H9 (cell line): ENCODE results near the gene MEGF9. TPM values are rescaled to one million over a fixed set of nuclear protein-coding genes. Genes with fewer than 3 reads are reported as not detected.

ENCODE experiments used
- DNase-seq: peaks from one replicate; pipeline ENCODE4 v3.0.0-alpha.2; 2017
- H2AFZ ChIP-seq: one replicate; pipeline ENCODE4 v1.6.1; 2013; ENCODE audit warnings: mild to moderate bottlenecking, low read length, control low read depth, moderate library complexity
- H2AK5ac ChIP-seq: 2 replicates; pipeline ENCODE4 v1.6.1; 2013; ENCODE audit warnings: low read length, control low read depth, mixed read lengths; ENCODE audit not compliant: insufficient read length
- H2BK120ac ChIP-seq: one replicate; pipeline ENCODE4 v1.6.1; 2013; ENCODE audit warnings: low read depth, mild to moderate bottlenecking, low read length, control low read depth, inconsistent platforms; ENCODE audit not compliant: poor library complexity, severe bottlenecking
- H2BK12ac ChIP-seq: 2 replicates; pipeline ENCODE4 v1.6.1; 2013; ENCODE audit warnings: low read length, control low read depth, mixed read lengths, low read depth; ENCODE audit not compliant: insufficient read length
- H2BK15ac ChIP-seq: 2 replicates; pipeline ENCODE4 v1.6.1; 2013; ENCODE audit warnings: low read depth, low read length, control low read depth
- H2BK20ac ChIP-seq: one replicate; pipeline ENCODE4 v1.6.1; 2013; ENCODE audit warnings: low read depth, mild to moderate bottlenecking, low read length, control low read depth, inconsistent platforms; ENCODE audit not compliant: poor library complexity, severe bottlenecking
- H2BK5ac ChIP-seq: 2 replicates; pipeline ENCODE4 v1.6.1; 2013; ENCODE audit warnings: low read length, control low read depth, mixed read lengths; ENCODE audit not compliant: insufficient read length
- H3K14ac ChIP-seq: 2 replicates; pipeline ENCODE4 v1.6.1; 2013; ENCODE audit warnings: low read length, control low read depth; ENCODE audit not compliant: insufficient read depth
- H3K18ac ChIP-seq: 2 replicates; pipeline ENCODE4 v1.6.1; 2013; ENCODE audit warnings: low read depth, mild to moderate bottlenecking, mixed read lengths, low read length, control low read depth; ENCODE audit not compliant: insufficient read length
- H3K23ac ChIP-seq: 2 replicates; pipeline ENCODE4 v1.6.1; 2013; ENCODE audit warnings: low read length, control low read depth, mixed read lengths, low read depth; ENCODE audit not compliant: insufficient read length
- H3K23me2 ChIP-seq: 2 replicates; pipeline ENCODE4 v1.6.1; 2013; ENCODE audit warnings: low read depth, mild to moderate bottlenecking, mixed read lengths, low read length, control low read depth; ENCODE audit not compliant: insufficient read length, poor library complexity, severe bottlenecking
- H3K27ac ChIP-seq: 2 replicates; pipeline ENCODE4 v1.5.1; 2013; ENCODE audit warnings: low read length, control low read depth, mixed read lengths, low read depth; ENCODE audit not compliant: insufficient read length
- H3K27me3 ChIP-seq: 2 replicates; pipeline ENCODE4 v1.6.1; 2013; ENCODE audit warnings: low read length, control low read depth, inconsistent platforms; ENCODE audit not compliant: insufficient read depth
- H3K4ac ChIP-seq: 2 replicates; pipeline ENCODE4 v1.6.1; 2013; ENCODE audit warnings: low read depth, mild to moderate bottlenecking, control low read depth, inconsistent platforms, low read length, moderate library complexity
- H3K4me1 ChIP-seq: 2 replicates; pipeline ENCODE4 v1.6.1; 2013; ENCODE audit warnings: low read length, control low read depth, inconsistent platforms; ENCODE audit not compliant: insufficient read depth
- H3K4me2 ChIP-seq: 2 replicates; pipeline ENCODE4 v1.6.1; 2013; ENCODE audit warnings: low read length, control low read depth, mixed read lengths; ENCODE audit not compliant: insufficient read length, insufficient read depth
- H3K56ac ChIP-seq: 2 replicates; pipeline ENCODE4 v1.6.1; 2013; ENCODE audit warnings: low read depth, mild to moderate bottlenecking, mixed read lengths, low read length, control low read depth; ENCODE audit not compliant: insufficient read length
- H3K79me1 ChIP-seq: 2 replicates; pipeline ENCODE4 v1.6.1; 2013; ENCODE audit warnings: low read depth, mild to moderate bottlenecking, moderate library complexity, low read length, control low read depth, inconsistent platforms; ENCODE audit not compliant: insufficient read depth, poor library complexity, severe bottlenecking
- H3K79me2 ChIP-seq: 2 replicates; pipeline ENCODE4 v1.6.1; 2013; ENCODE audit warnings: low read length, control low read depth, inconsistent platforms; ENCODE audit not compliant: insufficient read depth
- H3K9ac ChIP-seq: 2 replicates; pipeline ENCODE4 v1.6.1; 2013; ENCODE audit warnings: low read length, control low read depth, mixed read lengths; ENCODE audit not compliant: insufficient read length; ENCODE audit errors: extremely low read depth
- H3K9me3 ChIP-seq: one replicate; pipeline ENCODE4 v1.6.1; 2013; ENCODE audit warnings: low read depth, low read length, inconsistent platforms; ENCODE audit not compliant: control insufficient read depth
- H3T11ph ChIP-seq: one replicate; pipeline ENCODE4 v1.6.1; 2013; ENCODE audit warnings: mild to moderate bottlenecking, low read length, control low read depth, inconsistent platforms
- H4K20me1 ChIP-seq: one replicate; pipeline ENCODE4 v1.6.1; 2013; ENCODE audit not compliant: control insufficient read depth, insufficient read length, insufficient read depth
- H4K5ac ChIP-seq: 2 replicates; pipeline ENCODE4 v1.6.1; 2013; ENCODE audit warnings: low read depth, mild to moderate bottlenecking, mixed read lengths, low read length, control low read depth; ENCODE audit not compliant: insufficient read length
- H4K8ac ChIP-seq: replicated peaks from 2 replicates; pipeline ENCODE4 v1.6.1; 2013; ENCODE audit warnings: low read length, control low read depth, mixed read lengths, low read depth; ENCODE audit not compliant: insufficient read length
- H4K91ac ChIP-seq: 2 replicates; pipeline ENCODE4 v1.6.1; 2013; ENCODE audit warnings: low read depth, mild to moderate bottlenecking, moderate library complexity, mixed read lengths, low read length, control low read depth; ENCODE audit not compliant: insufficient read length
- H3K27ac Mint-ChIP-seq, 3 experiments: 2 replicates in 2 of 3; 3 replicates in 1 of 3; pipeline ENCODE4 v1.8.0; 2020 to 2021; ENCODE audit warnings: mixed read lengths in 3 of 3, mild to moderate bottlenecking in 1 of 3, moderate library complexity in 1 of 3
- H3K27me3 Mint-ChIP-seq: 2 replicates; pipeline ENCODE4 v1.8.0; 2021; ENCODE audit warnings: low read depth, mild to moderate bottlenecking, moderate library complexity, mixed read lengths
- H3K36me3 Mint-ChIP-seq, 3 experiments: 2 replicates in 2 of 3; 3 replicates in 1 of 3; pipeline ENCODE4 v1.8.0; 2020 to 2021; ENCODE audit warnings: low read depth in 3 of 3, mixed read lengths in 3 of 3; ENCODE audit not compliant: insufficient read depth in 1 of 3
- H3K4me1 Mint-ChIP-seq, 2 experiments: 2 replicates each; pipeline ENCODE4 v1.8.0; 2020; ENCODE audit warnings: mixed read lengths in 2 of 2
- H3K4me3 Mint-ChIP-seq, 2 experiments: 2 replicates in 1 of 2; 3 replicates in 1 of 2; pipeline ENCODE4 v1.8.0; 2020 to 2021; ENCODE audit warnings: mild to moderate bottlenecking in 2 of 2, mixed read lengths in 2 of 2, moderate library complexity in 1 of 2
- H3K9me3 Mint-ChIP-seq, 2 experiments: 2 replicates in 1 of 2; 3 replicates in 1 of 2; pipeline ENCODE4 v1.8.0; 2020; ENCODE audit warnings: mild to moderate bottlenecking in 2 of 2, mixed read lengths in 2 of 2, moderate library complexity in 1 of 2
- WGBS: extraction: QIAGEN DNeasy Blood & Tissue Kit; methylation state at CpG from one replicate; pipeline ENCODE4 v1.1.7; 2013; ENCODE audit warnings: missing lambda C conversion rate, low lambda C conversion rate, mixed read lengths; ENCODE audit not compliant: insufficient read length; ENCODE audit errors: extremely low coverage; 5-methylcytosine and 5-hydroxymethylcytosine counted together
- total RNA-seq: library from RNA; stranded (reverse); gene quantifications from 2 replicates; pipeline ENCODE4 v1.2.1, GENCODE V29; 2021
- TF ChIP-seq, protein P1 (sequence below): fragments of 200-600 bp; sonication (generic); conservative IDR thresholded peaks from 3 replicates; pipeline ENCODE4 v1.8.0; 2021; ENCODE audit warnings: antibody characterized with exemption, mild to moderate bottlenecking

Gene MEGF9
- total RNA-seq, 1 experiment from 2014 or later = 0.94 TPM

DNA sequence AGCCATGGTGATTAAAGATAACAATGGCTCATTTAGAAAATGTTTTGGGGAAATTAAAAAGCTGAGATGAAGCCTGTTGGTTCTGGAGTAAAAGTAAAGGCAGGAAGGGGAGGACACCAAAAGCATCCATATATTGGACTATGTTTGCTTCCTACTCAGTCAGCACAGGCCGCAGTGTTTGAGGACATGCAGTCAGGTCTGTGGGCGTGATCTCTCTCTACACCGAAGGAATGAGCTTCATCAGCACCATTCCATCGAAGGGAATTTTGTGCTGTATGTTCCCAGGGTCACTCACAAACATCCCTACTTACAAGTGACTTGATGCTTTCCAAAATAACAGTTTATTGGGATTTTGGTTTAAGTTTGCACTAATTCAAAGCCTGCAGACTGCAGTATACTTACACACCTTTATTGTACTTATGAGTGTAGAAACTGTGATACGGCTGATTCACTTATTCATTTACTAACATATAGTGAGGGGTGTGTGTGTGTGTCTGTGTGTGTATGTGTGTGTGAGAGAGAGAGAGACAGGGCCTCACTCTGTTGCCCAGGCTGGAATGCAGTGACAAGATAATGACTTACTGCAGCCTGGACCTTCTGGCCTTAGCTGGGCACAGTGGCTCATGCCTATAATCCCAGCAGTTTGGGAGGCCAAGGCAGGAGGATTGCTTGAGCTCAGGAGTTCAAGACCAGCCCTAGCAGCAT, 120.9 kb downstream of the MEGF9 start:
- Histone ChIP-seq H4K8ac (no peak overlapping the region), H3K79me2 (no peaks in the 10 kb centered on the region), H3K23ac (no peak overlapping the region), H3K4me1 (no peaks in the 10 kb centered on the region), H3K23me2 (no peaks in the 10 kb centered on the region), H4K5ac (no peak overlapping the region), H3K27me3 (no peaks in the 10 kb centered on the region), H4K91ac (no peak overlapping the region), H3K14ac (no peak overlapping the region), H3K9me3 (no peaks in the 10 kb centered on the region), H3K27ac (no peak overlapping the region), H3K9ac (no peak overlapping the region), H3T11ph (no peak overlapping the region), H2BK120ac (no peak overlapping the region), H2AFZ (no peak overlapping the region), H2BK15ac (no peak overlapping the region), H4K20me1 (no peaks in the 10 kb centered on the region), H3K4ac (no peak overlapping the region), H2BK5ac (no peak overlapping the region), H3K79me1 (no peaks in the 10 kb centered on the region), H3K4me2 (no peak overlapping the region), H2BK20ac (no peak overlapping the region), H3K18ac (no peak overlapping the region), H2AK5ac (no peak overlapping the region), H3K56ac (no peak overlapping the region), H2BK12ac (no peak overlapping the region)
- no peaks in the 10 kb centered on the region for H3K36me3 Mint-ChIP-seq
- DNase-seq = no peak
- no peak overlapping the region for H3K27ac Mint-ChIP-seq
- TF ChIP-seq, protein P1, sequence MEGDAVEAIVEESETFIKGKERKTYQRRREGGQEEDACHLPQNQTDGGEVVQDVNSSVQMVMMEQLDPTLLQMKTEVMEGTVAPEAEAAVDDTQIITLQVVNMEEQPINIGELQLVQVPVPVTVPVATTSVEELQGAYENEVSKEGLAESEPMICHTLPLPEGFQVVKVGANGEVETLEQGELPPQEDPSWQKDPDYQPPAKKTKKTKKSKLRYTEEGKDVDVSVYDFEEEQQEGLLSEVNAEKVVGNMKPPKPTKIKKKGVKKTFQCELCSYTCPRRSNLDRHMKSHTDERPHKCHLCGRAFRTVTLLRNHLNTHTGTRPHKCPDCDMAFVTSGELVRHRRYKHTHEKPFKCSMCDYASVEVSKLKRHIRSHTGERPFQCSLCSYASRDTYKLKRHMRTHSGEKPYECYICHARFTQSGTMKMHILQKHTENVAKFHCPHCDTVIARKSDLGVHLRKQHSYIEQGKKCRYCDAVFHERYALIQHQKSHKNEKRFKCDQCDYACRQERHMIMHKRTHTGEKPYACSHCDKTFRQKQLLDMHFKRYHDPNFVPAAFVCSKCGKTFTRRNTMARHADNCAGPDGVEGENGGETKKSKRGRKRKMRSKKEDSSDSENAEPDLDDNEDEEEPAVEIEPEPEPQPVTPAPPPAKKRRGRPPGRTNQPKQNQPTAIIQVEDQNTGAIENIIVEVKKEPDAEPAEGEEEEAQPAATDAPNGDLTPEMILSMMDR = no peak
- no CpG with 5 or more reads among the region's 5 CpGs for WGBS
- no peak overlapping the region for H3K4me3 Mint-ChIP-seq
- no peaks in the 10 kb centered on the region; the same call in 1 of the 2 replicates for H3K27me3 Mint-ChIP-seq
- H3K9me3 Mint-ChIP-seq = no peaks in the 10 kb centered on the region
- no peaks in the 10 kb centered on the region for H3K4me1 Mint-ChIP-seq
